ENCODE data around the gene EOLA1.
A peak's percentile ranks its signal among the peaks of the same experiment; 100 is the strongest.

- TF ChIP-seq CTCF (IDR thresholded peaks at IDR 0.05) (no peak), POLR2A (IDR thresholded peaks at IDR 0.05) (peak in 1 of 2 donors; percentile 64)
Observed at GRCh38 chrX:149540621-149541520, at the start of gene EOLA1.
